EH (cell line): ENCODE results near the gene SLX4IP.
A peak's percentile ranks its signal among the peaks of the same experiment; 100 is the strongest.

Experiments
- DNase-seq: peaks from one replicate; pipeline ENCODE4 v3.0.0-alpha.2; 2015; ENCODE audit warnings: low read depth

The SLX4IP gene

GRCh38 chr20:10665791-10666190, 230.7 kb downstream of the SLX4IP start:
- DNase-seq, result peak; percentile 16

DNA sequence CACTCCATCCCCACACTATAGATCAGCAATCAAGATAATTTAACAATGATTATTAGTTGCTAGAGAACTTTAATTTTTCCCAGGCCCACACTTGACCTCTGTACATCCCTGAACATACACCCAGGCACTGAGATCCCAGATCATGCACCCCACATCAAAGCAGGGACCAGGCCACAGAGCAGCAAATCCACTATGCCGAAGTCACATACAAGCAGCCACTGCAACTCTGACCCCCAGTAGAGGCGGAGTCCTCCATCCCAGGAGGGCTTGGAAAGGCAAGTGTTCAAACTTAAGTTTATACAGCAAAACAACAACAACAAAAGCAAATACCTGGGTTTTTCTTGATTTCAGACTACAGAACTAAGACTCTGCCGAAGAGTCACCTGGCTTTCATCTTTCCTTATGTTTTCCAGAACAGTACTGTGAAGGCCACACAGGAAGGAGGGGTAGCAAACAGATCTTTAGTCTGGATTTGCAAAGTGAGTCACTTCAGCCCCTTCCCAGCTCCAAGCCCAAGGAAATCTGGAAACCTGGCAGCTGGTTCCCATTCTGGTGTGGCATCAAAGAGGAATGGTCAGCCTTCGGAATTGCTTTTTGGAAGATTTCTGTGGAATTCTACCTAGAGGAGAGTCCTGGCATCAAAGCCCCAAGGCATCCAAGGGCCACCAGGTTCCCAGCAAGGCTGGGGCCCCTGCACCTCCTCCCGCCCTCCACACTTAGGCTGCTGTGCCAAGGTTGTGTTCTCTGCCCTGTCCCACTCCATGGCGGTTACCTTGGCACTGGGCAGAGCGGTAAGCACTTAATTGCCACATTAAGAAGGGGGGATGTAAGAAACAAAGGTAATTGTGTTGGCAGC, 231.3 kb downstream of the SLX4IP start:
- no peak for DNase-seq

- no peak for DNase-seq
These were observed 231.9 kb downstream of the SLX4IP start for GRCh38 chr20:10667077-10667401.

DNA sequence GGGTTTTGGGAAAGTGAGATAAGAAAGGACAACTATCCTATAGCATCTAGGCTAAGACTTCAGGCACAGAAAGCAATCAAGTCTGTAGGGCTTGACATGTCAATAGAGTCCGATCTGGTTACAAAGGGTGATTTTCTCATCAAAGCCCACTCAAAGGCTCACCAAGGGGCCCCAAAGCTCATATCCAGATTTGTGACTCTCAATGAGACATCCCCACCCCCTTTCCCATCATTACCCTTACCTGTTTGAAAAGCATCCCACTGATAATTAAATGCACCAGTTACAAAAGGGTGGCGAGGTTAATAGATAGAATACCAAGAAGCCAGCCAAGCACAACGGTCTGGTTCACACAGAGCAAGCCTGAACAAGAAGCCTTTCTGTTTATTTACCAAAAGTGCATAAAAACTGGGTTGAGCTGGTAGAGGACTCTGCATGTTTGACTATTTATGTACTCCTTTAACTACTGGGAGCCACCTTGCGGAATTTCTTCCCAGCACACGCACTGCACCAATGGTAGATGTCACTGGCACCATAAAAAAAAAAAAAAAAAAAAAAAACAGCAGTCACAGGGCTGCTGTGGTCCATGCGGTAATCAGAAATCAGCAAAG, 232.6 kb downstream of the SLX4IP start:
- DNase-seq, result no peak

GRCh38 chr20:10668677-10669368, 233.7 kb downstream of the SLX4IP start:
- peak; percentile 20 for DNase-seq

- peak; percentile 12 for DNase-seq
These were observed 234.8 kb downstream of the SLX4IP start for GRCh38 chr20:10669843-10670446.

- DNase-seq, result peak; percentile 20
These were observed 235.6 kb downstream of the SLX4IP start for GRCh38 chr20:10670501-10671220.

DNA sequence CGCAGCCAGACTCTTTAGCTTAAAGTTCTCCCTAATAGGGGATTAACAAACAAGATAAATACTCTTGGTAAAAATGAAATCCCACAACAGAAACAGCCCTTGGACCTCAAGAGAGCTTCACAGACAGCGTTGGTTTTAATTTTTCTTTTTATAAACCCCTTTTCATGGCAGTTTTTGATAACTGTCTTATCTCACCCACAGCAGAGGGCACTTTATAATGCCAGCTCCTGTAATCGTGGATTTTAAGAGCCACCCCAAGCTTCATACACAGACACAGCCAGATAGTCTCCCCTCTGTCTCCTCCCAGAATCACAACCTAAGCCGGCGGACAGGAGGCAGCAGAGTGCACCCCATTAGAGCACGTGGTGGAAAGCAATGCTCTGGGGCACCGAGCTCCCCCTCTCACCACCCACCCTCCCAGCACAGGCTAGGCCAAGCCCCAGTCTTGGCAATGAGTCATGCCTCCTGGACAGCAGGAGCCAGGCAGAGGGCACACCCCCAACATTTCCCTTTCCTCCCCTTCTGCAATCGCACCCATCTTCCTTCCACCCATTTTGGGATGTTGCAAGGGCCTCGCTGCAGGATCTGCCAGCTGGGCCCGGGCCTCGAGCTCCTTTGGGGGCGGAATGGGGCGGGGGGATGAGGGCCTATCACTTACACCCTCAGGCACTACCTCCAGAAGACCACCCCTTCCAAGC, 236.3 kb downstream of the SLX4IP start:
- DNase-seq, result peak; percentile 96

- peak; percentile 49 for DNase-seq
These were observed 237.0 kb downstream of the SLX4IP start for GRCh38 chr20:10671919-10672623.

DNA sequence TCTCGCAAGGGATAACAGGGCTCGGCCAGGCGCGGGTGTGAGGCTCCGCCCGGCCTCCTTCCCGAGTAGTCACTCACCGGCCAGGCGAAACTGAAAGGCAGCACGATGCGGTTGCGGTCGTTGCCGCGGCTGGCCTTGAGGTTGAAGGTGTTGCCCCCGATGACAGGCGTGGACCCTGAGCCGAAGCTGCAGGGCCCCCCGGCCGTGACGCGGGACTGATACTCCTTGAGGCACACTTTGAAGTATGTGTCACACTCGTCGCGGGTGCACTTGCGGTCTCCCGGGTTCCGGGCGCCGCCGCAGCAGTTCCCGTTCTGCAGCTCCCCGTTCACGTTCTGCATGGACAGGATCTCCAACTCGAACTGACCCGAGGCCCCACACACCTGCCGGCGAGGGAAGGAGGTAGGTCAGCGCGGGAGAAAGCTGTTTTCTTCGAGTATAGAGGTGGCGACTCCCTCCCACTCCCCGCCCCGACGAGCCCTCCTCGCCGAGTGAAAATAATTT, 237.6 kb downstream of the SLX4IP start:
- peak; percentile 49 for DNase-seq

- DNase-seq, result no peak
These were observed 238.2 kb downstream of the SLX4IP start for GRCh38 chr20:10673176-10673841.

DNA sequence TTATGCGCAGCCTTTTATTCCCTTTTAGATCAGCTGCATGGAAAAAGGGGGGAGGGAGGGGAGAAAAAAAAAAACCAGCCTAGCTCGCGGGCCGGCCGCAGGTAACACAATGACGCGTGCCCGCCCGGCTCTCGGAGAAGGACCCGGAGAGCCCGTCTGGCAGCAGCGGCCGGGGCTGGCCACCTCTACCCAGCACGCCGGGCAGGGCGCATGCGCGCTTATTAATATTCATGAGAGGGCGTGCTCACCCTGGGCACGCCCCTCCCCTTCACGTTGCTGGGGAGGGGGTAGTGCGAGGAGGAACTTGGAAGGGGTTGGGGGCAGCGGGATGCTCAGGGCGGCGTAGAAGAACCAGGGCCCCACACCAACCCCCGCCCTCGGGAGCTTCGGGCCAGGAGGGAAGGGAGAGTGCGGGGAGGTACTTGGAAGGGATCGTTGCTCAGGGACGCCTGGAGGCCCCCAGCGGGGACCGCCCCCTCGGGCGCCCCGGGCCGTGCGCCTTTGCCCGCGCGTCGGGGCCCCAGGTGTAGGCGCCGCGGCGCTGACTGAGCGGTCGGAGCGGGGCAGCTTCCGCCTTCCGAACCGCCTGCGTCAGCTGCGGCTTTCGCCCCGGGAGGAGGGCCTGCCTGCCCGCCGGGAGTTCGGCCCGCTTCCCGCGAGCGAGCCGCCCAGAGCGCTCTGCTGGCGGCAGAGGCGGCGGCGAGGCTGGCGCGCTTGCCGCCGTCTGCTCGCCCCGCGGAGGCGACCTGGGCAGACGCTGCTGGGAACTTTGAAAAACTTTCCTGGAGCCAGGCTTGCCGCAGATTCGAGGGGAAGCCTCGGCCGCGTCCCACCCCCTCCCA, 239.0 kb downstream of the SLX4IP start, which contains the start of gene JAG1:
TSS of gene JAG1 (minus strand) at position 158 of the 842 bp plus-strand sequence. CDS start 469 bp downstream, outside the sequence.
- DNase-seq, result peak; percentile 97

DNA sequence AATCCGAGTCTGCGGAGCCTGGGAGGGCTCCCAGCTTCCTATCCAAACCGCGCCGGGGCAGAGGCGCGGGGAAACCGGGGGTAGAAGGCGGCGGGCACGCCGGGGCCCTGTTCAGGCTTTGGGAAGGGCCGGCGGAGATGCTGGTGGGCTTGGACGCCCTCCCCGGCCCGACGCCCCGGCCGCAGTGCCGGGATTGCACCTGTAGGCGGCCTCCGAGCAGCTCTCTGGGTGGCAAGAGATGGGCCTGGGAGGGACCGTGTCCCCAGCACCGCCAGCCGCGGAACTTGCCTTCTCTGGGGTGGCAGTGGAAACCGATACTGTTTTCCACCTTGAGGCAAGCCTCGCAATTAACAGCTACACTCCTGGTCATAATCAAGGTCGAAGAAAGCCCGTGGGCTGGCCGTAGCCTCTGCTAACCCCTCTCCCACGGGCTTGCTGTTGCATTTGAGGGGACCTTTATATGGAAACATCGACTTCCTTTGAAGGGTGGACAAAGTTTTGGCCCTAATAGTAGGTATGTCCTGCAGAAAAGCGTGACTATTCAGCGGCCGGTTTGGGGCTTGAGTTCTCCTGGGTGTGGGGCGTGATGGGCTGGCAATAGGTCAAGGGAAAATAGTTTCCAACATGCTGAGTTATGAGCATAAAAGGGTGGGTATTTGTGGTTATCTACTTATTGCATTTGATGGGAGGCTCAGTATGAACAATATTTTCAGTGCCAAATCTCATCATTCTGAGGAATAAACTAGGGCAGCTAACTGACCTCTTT, 239.8 kb downstream of the SLX4IP start:
- DNase-seq, result peak; percentile 75

- no peak for DNase-seq
These were observed 240.3 kb downstream of the SLX4IP start for GRCh38 chr20:10675450-10675848.

DNA sequence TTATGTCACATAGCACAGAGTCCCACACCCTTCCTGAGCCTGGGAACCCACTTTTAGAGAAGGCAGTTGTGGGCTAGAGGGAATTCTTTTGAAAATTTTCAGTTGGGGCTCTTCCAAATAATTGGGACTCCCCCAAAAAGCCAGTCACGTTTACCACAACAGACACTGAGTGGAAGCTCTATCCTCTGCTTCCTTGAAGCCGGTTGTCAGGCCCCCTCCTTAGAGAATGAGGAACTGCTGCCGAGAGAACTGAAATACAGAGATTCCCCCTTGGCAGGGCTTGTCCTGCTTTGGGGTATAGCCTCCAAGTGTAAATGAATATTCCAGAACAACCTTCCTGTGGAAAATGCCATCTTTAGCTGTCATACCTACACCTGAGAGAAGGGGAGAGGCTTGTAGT, 241.4 kb downstream of the SLX4IP start:
- no peak for DNase-seq
